Measurements from ENCODE around the gene KLHDC10. TPM values are rescaled to one million over a fixed set of nuclear protein-coding genes. Genes with fewer than 3 reads are reported as not detected.

KLHDC10 gene
- total and polyA plus RNA-seq, 2 donors (not counting 1 experiment from before 2014, with no cell fraction given), result 7.1 to 25.7 TPM

DNA sequence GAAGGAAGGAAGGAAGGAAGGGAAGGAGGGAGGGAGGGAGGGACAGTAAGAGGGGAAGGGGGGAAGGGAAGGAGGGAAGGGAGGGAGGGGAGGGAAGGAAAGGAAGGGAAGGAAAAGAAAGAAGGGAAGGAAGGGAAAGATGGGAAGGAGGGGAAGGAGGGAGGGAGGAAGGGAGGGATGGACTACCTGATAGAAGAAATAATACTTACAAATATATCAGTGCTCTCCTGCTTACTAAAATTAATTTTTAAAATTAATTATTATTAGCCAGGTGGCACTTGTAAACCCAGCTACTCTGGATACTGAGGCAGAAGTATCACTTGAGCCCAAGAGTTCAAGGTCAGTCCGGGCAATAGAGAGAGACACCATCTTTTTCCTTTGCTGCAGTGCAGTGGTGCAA is 37.6 kb upstream of the KLHDC10 start:
- no peak overlapping the region for H3K27ac Mint-ChIP-seq
- Histone ChIP-seq H3K27me3 (replicated peaks in 1 of 4; ENCODE audit: control extremely low read depth in 1 of 4, control insufficient read depth in 3 of 4, insufficient read depth in 4 of 4, low read length in 3 of 4) (no peaks in the 10 kb centered on the region), H3K36me3 (replicated peaks in 1 of 2; ENCODE audit: control extremely low read depth in 1 of 2, control insufficient read depth in 1 of 2, extremely low read depth in 1 of 2, insufficient read depth in 2 of 2, low read length in 1 of 2) (peaks cover 11 to 38% of the 10 kb centered on the region in 2 experiments), H2AFZ (ENCODE audit: insufficient read depth, low read depth, low read length, poor library complexity, severe bottlenecking) (no peak overlapping the region), H3K27ac (ENCODE audit: low read length in 2 of 2) (no peak overlapping the region), H3K79me2 (ENCODE audit: control insufficient read depth, insufficient read depth, low read length) (no peaks in the 10 kb centered on the region), H3K9ac (ENCODE audit: low read length) (no peak overlapping the region), H3K9me3 (ENCODE audit: control extremely low read depth in 1 of 3, control insufficient read depth in 2 of 3, insufficient read depth in 1 of 3, low read length in 2 of 3) (no peaks in the 10 kb centered on the region), H3K4me1 (ENCODE audit: control insufficient read depth in 2 of 2, insufficient read depth in 2 of 2, low read length in 2 of 2) (no peaks in the 10 kb centered on the region), H3K4me2 (replicated peaks; ENCODE audit: low read depth, low read length, poor library complexity, severe bottlenecking) (no peak overlapping the region), H3K4me3 (ENCODE audit: control extremely low read depth in 1 of 5, extremely low read depth in 1 of 5, insufficient read depth in 1 of 5, low read depth in 2 of 5, low read length in 4 of 5) (no peak overlapping the region), H4K20me1 (ENCODE audit: control insufficient read depth, insufficient read depth, low read length, poor library complexity, severe bottlenecking) (no peaks in the 10 kb centered on the region)
- no peaks in the 10 kb centered on the region for H3K27me3 Mint-ChIP-seq
- CTCF ChIA-PET, result interaction anchor here (0.7 kb wide), 1 partner anchor 226 kb away, joined by 3 read pairs; no protein-coding TSS in a partner anchor
- POLR2A ChIA-PET, result interaction anchor here (0.8 kb wide), 1 partner anchor 81 kb away, joined by 3 read pairs; no protein-coding TSS in a partner anchor
- no peak overlapping the region for H3K4me3 Mint-ChIP-seq
- 100% methylated on average over 1 of the region's 1 CpG for WGBS (ENCODE audit: insufficient coverage)
- ATAC-seq (ENCODE audit: low read depth) (no peak), DNase-seq (no peak)
- no peaks in the 10 kb centered on the region for H3K4me1 Mint-ChIP-seq
- TF ChIP-seq, protein P1, sequence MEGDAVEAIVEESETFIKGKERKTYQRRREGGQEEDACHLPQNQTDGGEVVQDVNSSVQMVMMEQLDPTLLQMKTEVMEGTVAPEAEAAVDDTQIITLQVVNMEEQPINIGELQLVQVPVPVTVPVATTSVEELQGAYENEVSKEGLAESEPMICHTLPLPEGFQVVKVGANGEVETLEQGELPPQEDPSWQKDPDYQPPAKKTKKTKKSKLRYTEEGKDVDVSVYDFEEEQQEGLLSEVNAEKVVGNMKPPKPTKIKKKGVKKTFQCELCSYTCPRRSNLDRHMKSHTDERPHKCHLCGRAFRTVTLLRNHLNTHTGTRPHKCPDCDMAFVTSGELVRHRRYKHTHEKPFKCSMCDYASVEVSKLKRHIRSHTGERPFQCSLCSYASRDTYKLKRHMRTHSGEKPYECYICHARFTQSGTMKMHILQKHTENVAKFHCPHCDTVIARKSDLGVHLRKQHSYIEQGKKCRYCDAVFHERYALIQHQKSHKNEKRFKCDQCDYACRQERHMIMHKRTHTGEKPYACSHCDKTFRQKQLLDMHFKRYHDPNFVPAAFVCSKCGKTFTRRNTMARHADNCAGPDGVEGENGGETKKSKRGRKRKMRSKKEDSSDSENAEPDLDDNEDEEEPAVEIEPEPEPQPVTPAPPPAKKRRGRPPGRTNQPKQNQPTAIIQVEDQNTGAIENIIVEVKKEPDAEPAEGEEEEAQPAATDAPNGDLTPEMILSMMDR (IDR thresholded peaks at IDR 0.05), result no peak
- no peak for TF ChIP-seq EZH2 (IDR thresholded peaks at IDR 0.05; ENCODE audit: borderline replicate concordance, insufficient read depth, low read depth, low read length, poor library complexity, severe bottlenecking)
- no peaks in the 10 kb centered on the region for H3K9me3 Mint-ChIP-seq (ENCODE audit: insufficient read depth)
- intact Hi-C loops (cut with micrococcal nuclease), result no loop called here

DNA sequence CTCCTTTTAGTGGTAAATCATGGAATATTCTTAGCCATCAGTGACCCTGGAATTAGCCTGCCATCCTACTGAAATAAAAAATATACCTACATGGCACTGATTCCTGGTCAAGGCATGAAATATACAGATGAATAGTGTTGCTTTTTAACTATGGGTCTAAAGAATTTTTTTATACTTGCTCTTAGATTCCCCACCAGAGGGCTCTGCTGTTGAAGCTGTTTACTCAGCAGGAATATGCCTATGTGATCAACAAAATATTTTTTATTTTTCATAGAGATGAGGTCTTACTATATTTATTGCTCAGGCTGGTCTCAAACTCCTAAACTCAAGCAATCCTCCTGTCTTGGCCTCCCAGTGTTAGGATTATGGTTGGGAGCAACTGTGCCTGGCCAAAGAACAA is 32.6 kb upstream of the KLHDC10 start:
- no peaks in the 10 kb centered on the region for H3K79me2 ChIP-seq (ENCODE audit: control insufficient read depth, insufficient read depth, low read length)
- no peak overlapping the region for H3K27ac Mint-ChIP-seq
- H3K27ac ChIP-seq (ENCODE audit: low read length in 2 of 2), result no peak overlapping the region
- H3K4me3 ChIP-seq (ENCODE audit: control extremely low read depth in 1 of 5, extremely low read depth in 1 of 5, insufficient read depth in 1 of 5, low read depth in 2 of 5, low read length in 4 of 5), result no peak overlapping the region
- H3K4me2 ChIP-seq (replicated peaks; ENCODE audit: low read depth, low read length, poor library complexity, severe bottlenecking), result no peak overlapping the region
- no peaks in the 10 kb centered on the region for H3K27me3 Mint-ChIP-seq
- H3K9me3 ChIP-seq (ENCODE audit: control extremely low read depth in 1 of 3, control insufficient read depth in 2 of 3, insufficient read depth in 1 of 3, low read length in 2 of 3), result no peaks in the 10 kb centered on the region
- no peaks in the 10 kb centered on the region for H3K4me1 ChIP-seq (ENCODE audit: control insufficient read depth in 2 of 2, insufficient read depth in 2 of 2, low read length in 2 of 2)
- no peak overlapping the region for H2AFZ ChIP-seq (ENCODE audit: insufficient read depth, low read depth, low read length, poor library complexity, severe bottlenecking)
- H3K9me3 Mint-ChIP-seq (ENCODE audit: insufficient read depth), result no peaks in the 10 kb centered on the region
- H3K36me3 ChIP-seq (replicated peaks in 1 of 2; ENCODE audit: control extremely low read depth in 1 of 2, control insufficient read depth in 1 of 2, extremely low read depth in 1 of 2, insufficient read depth in 2 of 2, low read length in 1 of 2), result peaks cover 12 to 43% of the 10 kb centered on the region in 2 experiments
- H3K27me3 ChIP-seq (replicated peaks in 1 of 4; ENCODE audit: control extremely low read depth in 1 of 4, control insufficient read depth in 3 of 4, insufficient read depth in 4 of 4, low read length in 3 of 4), result no peaks in the 10 kb centered on the region
- no peaks in the 10 kb centered on the region for H4K20me1 ChIP-seq (ENCODE audit: control insufficient read depth, insufficient read depth, low read length, poor library complexity, severe bottlenecking)
- no peak overlapping the region for H3K9ac ChIP-seq (ENCODE audit: low read length)
- H3K4me1 Mint-ChIP-seq, result no peaks in the 10 kb centered on the region
- no peak for ATAC-seq (ENCODE audit: low read depth)
- POLR2A ChIA-PET, result no interaction called here
- intact Hi-C loops (cut with micrococcal nuclease), result no loop called here
- no peak for DNase-seq
- no peak overlapping the region for H3K4me3 Mint-ChIP-seq
- CTCF ChIA-PET, result interaction anchor here (0.6 to 1.2 kb wide), 3 partner anchors 721 to 793 kb away, joined by 4 read pairs; no protein-coding TSS in a partner anchor
- TF ChIP-seq, protein P1 (IDR thresholded peaks at IDR 0.05), result no peak
- TF ChIP-seq EZH2 (IDR thresholded peaks at IDR 0.05; ENCODE audit: borderline replicate concordance, insufficient read depth, low read depth, low read length, poor library complexity, severe bottlenecking), result no peak

Measured in B cell (primary cell).